HFF-Myc (cell line): ENCODE results near the gene ARV1.
"Not testable (repeated sequence)": the region's sequence is repeated elsewhere in the genome, so short reads cannot be mapped to it uniquely, and the experiment has no call there.

ENCODE experiments used
- DNase-seq: peaks from one replicate; pipeline ENCODE4 v3.0.0-alpha.2; 2011; ENCODE audit warnings: low read depth; ENCODE audit errors: extremely low read depth
- H3K4me3 ChIP-seq: replicated peaks from 2 replicates; pipeline ENCODE4 v1.5.1; 2011; ENCODE audit warnings: low read depth, mild to moderate bottlenecking, control low read depth, low read length
- CTCF ChIP-seq: IDR thresholded peaks from 2 replicates; pipeline ENCODE4 v1.5.1; 2012; ENCODE audit warnings: mild to moderate bottlenecking, low read depth, low read length, control low read depth; ENCODE audit errors: missing control alignments

The ARV1 gene

GRCh38 chr1:230979952-230980351 is 1.1 kb downstream of the ARV1 start:
- no peak for DNase-seq
- H3K4me3 ChIP-seq: peak overlapping the region; percentile 91

GRCh38 chr1:230982696-230983095 is 3.8 kb downstream of the ARV1 start:
- no peak overlapping the region for H3K4me3 ChIP-seq
- TF ChIP-seq CTCF: no peak
- no peak for DNase-seq

More at GRCh38 chr1:230979952-230980351, 1.1 kb downstream of the ARV1 start:
- TF ChIP-seq CTCF: no peak

- TF ChIP-seq CTCF: no peak
- no peak overlapping the region for H3K4me3 ChIP-seq
- no peak for DNase-seq
Measured at GRCh38 chr1:230983811-230984210, 4.9 kb downstream of the ARV1 start.

- not testable (repeated sequence) for H3K4me3 ChIP-seq, DNase-seq
Measured at GRCh38 chr1:230984622-230985515, 6.0 kb downstream of the ARV1 start.

GRCh38 chr1:230985711-230986110 is 6.8 kb downstream of the ARV1 start:
- H3K4me3 ChIP-seq: no peak overlapping the region
- DNase-seq: no peak
- TF ChIP-seq CTCF: no peak

GRCh38 chr1:230986976-230987375 is 8.1 kb downstream of the ARV1 start:
- no peak for TF ChIP-seq CTCF
- H3K4me3 ChIP-seq: no peak overlapping the region
- peak; percentile 48 for DNase-seq

GRCh38 chr1:230987448-230987847 is 8.6 kb downstream of the ARV1 start:
- DNase-seq: no peak
- no peak for TF ChIP-seq CTCF
- H3K4me3 ChIP-seq: no peak overlapping the region
